ENCODE data around the gene LLPH.

The LLPH gene

DNA sequence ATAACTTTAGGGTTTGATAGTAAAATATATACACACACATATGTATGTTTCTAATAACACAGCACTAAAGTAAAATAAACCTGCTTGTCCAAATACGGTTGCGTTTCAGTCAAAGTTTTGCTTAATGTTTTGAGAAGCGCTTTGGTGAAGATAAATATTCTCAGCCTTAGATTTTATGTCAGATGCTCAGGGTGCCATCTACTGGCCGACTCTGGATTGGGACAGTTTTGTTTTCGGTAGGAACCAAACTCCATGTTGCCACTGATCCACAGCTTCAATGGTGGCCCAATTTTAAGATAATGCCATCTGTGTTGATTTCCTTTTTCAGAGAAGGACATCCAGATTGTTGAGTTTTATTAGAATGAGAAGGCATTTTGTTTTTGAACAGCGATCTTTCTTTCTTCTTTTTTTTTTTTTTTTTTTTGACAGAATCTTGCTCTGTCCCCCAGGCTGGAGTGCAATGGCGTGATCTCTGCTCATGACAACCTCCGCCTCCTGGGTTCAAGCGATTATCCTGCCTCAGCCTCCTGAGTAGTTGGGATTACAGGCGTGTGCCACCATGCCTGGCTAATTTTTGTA, 43.1 kb downstream of the LLPH start:
- DNase-seq: peak; percentile 74 to 84 (median 82)

GRCh38 chr12:66085998-66086397, 44.6 kb downstream of the LLPH start:
- no peak for DNase-seq

GRCh38 chr12:66085213-66085612, 45.3 kb downstream of the LLPH start:
- DNase-seq: no peak

GRCh38 chr12:66083766-66084165, 46.8 kb downstream of the LLPH start:
- DNase-seq: no peak

- no peak for DNase-seq
Measured at GRCh38 chr12:66082744-66083143, 47.8 kb downstream of the LLPH start.

GRCh38 chr12:66080791-66081190, 49.8 kb downstream of the LLPH start:
- no peak for DNase-seq

DNA sequence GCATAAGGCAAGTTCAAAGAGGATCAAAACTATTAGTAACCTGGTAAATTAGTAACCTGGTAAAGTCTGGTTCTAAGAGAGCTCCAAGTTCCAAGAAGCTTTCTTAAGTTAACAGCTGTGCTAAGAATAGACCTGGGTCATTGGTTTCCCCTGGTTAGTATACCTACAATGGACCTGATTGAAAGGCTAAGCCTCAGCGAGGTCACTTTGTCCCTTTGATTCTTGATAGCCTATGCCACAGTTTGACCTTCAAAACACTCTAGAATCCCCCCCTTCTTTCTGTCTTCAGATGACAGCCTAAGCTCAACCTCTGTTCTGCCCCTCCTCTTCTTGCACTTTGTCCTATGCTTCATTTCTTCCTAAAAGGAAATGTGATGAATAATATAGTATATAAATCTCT, 53.0 kb downstream of the LLPH start:
- DNase-seq: no peak

- no peak for DNase-seq
Measured at GRCh38 chr12:66074561-66074960, 56.0 kb downstream of the LLPH start.

DNA sequence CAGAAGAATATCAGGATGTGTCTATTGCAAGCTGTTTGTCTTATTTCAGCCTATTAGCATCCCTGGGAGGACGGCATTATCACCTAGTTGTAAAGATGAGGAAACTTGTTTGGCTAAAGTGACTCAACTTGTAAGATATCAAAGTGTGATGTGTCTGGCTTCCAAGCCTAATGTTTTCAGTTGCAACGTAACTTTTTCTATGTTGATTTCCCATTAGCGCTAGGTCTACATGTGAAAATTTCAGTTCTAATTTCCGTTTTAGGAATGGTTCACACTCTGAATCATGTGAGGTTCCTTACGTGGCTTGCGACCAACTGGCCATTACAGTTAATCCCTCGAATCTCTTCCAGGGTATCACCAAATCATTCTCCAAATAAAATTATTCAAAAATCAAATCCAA, 58.0 kb downstream of the LLPH start:
- DNase-seq: no peak

DNA sequence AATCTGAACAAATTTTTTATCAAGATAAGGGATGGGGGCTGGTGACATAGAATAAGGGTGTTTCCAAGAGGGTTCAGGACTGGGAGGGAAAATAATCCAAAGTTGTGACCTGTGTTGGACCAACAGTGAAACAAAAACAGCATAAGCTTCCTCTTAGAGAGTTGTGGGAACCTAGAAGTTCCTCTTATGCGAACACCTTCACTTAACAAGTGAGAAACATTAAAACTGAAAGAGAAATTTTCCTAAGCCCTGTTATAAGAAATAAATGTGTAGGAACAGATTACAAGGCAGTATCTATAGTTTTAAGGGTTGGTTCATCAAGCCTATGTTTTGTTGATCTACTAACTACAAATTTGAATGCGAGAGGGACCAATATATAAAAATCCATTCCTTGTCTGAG, 58.4 kb downstream of the LLPH start:
- peak in 3 of 4 experiments; percentile 33 to 58 (median 57) for DNase-seq

- DNase-seq: peak; percentile 32 to 68 (median 58)
Measured at GRCh38 chr12:66071549-66071948, 59.0 kb downstream of the LLPH start.

DNA sequence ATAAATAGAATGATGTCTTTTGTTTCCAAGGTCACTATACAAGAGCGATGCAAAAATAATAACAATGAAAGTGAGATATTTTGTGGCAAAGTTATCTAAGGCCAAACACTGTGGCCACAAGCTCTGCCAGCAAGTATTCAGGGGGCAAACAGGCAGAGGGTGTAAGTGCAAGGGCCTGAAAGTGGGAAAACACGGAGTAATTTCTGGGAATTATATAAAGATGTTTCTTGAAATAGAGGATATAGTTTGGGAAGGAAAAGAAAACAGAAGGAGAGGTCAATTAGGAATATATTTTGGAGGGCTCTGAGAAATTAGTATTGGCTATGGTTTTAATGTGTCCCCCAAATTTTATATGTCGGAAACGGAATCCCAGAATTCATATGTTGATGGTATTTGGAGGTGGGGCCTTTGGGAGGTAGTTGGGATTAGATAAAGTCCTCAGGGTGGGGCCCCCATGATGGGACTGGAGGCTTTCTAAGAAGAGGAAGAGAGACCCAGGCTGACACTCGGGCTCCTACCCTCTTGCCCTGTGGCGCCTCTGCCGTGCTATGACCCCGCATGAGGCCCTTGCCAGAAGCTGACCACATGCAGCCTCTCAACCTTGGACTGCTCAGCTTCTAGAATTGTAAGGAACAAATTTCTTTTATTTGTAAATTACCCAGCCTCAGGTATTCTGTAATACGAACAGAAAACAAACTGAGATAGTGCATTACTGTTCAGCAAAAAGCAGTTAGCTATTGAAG, 60.0 kb downstream of the LLPH start:
- DNase-seq: peak in 1 of 4 experiments; percentile 13

- peak in 2 of 4 experiments; percentile 34 to 35 for DNase-seq
Measured at GRCh38 chr12:66066929-66067523, 63.5 kb downstream of the LLPH start.
